Measurements from ENCODE around the gene TXNRD2.
"Not testable (repeated sequence)": the region's sequence is repeated elsewhere in the genome, so short reads cannot be mapped to it uniquely, and the experiment has no call there.

The TXNRD2 gene

DNA sequence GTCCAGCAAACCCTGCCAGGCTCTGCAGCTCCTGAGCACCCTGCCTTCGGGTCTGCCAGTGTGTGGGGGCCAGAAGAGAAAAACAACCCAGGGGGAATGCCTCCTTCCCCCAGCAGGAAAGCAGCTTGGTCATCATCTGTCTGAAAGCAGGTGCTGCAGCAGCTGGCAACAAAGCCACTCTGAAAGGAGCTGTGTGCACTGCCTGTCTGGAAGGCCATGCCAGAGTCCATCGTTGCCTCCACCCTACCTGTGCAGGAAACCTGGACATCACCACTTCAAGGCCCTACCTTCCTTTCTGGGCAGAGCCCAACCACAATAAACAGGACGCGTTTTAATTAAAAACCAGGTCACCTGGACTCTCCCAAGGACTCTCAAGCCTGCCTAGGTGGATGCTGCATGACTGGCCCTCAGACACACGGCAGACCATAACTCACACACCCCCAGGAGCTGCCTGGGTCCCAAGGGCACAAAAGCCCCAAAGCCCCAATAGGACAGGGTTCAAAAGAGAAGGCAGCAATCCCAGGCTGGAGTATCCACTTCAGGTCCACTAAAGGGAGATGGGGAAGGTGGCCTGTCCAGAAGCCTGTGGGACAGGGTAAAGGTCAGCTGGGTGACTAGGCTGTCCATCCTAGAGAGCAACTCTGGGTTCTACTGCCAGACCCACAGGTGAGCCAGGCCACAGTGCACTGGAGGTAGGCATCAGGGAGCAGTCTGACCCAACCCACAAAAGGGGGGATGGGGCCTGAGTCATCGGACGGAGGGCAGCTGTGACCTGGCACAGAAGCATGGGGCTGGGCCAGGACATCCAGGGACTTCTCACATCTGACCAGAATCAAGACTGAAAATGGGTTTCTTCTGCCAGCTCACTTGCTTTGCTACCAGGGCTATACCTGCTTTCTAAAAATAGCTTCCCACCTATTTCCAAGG lies 93.1 kb downstream of the TXNRD2 start:
- no peak for DNase-seq (ENCODE audit: low read depth in 2 of 3, low spot score in 2 of 3)

DNA sequence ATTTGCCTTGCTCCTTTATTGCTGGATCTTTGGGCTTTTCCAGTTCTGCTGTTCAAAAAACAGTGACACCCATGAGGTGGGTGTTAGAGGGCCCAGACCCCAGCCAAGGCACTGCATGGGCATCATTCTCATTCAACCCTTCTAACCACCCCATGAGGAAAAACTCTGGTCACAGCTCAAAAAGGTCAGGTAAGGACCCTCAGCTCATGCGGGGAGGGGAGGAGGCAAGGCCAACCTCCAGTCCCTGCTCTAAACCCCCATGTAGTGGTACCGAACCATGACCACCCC lies 94.3 kb downstream of the TXNRD2 start:
- DNase-seq (ENCODE audit: low read depth in 2 of 3, low spot score in 2 of 3), result no peak

DNA sequence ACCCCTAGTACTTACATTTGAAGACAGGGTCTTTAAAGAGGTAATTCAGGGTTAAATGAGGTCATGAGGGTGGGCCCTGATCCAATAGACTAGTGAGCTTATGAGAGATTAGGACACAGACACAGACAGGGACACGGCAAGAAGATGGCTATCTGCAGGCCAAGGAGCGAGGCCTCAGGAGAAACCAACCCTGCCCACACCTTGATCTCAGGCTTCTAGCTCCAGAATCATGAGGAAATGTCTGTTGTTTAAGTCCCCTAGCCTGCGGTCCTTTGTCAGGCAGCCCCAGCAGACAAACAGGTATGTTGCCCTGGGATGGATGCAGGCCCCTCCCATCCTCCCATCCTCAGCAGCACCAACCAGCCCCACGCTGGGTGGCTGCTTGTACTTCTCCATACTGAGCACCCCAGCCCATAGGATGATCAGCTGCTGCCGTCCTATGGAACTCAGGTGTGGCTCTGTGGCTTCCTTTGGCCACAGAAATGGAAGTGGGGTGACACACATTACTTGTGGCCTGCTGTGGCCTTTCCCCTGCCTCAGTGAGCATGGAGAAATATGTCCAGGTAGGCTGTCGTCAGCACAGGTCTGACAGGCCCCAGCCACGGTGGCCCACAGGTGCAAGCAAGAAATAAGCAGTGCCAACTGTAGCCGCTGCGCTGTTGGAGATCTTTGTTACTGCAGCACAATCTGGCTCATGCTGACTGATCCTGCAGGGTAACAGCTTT lies 94.8 kb downstream of the TXNRD2 start:
- no peak for DNase-seq (ENCODE audit: low read depth in 2 of 3, low spot score in 2 of 3)

DNA sequence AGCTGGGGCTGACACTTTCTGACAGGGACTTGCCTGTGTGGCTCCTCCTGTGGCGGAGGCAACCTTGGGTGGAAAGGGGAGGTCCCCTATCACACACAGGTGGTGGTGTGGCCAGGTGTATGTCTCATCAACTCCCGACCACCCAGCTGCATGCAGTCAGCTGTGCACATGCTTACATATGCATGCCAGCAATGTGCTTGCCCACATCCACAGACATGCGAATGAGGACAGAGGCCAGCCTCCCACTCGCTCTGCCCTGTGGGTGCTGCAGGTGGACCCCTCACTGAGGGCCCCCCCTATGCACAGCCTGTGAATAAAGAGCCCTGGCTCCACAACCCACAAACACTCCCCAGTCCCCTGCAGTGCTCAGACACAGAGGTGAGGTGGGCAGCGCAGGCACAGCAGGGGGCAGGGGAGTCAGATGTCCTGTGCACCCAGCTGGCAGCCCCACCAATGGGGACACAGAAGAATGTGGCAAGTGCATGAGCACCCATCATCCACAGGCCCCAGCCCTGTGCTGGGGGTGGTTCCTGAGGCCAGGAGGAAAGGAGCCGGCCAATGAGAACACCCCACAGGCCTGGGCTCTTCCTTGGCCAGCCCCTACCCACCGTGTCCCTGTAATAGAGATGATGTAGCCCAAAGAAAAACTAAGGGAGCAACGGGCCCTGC lies 96.4 kb downstream of the TXNRD2 start:
- DNase-seq (ENCODE audit: low read depth in 2 of 3, low spot score in 2 of 3), result no peak

DNA sequence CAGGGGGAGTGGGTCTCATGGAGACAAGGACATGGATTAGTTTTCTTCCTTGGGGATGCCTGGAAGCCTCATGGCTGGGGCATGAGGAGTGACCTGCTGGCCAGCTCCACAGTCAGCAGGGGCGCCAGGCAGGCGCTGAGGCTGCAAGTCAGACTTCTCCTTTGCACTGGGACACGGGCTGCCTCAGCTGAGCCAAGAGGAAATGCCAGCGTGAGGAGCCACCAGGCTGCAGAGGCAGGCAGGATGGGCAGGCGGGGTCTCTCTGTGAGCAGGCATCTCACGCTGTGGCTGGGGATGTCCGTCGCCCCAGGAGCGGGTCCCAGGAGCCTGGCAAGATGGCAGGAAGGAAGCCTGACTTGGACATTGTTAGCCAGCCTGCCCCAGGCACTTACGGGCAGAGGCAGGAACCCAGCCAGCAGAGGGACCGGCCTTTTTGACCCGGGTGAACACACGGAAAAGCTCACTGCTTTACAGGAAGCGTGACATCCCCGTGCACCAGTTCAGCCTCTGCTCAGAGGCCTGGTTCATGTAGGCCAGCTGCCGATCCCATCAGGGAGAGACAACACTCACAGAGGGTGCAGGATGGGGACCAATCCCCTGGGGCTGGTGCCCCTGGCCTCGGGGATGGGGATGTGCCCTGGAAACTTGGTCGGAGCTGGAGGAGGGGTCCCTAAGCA lies 97.1 kb downstream of the TXNRD2 start:
- DNase-seq (ENCODE audit: low read depth in 2 of 3, low spot score in 2 of 3), result no peak

DNA sequence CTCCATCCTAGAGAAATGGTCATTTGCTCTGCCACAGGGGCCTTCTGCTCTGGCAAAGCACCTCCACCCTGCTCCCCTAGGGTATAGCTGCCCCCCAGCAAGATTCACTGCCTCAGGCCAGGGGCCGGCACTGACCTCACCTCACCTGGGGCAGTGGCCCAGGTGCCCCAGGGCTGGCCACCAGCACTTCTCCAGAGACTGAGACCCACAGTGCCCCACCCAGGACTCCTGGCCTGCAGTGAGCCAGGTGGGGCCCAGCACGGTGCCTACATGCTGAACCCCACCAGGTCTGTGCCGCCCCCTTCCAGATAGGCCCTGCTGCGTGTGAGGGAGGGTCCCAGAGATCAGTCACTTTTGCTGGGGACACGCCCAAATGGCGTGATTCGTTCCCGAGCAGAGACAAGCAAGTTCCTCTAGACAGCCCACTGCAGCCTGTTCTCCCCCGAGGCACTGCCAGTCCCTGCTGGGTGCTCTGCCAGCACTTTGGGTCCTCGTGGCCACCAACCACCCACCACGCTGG lies 97.7 kb downstream of the TXNRD2 start:
- DNase-seq (ENCODE audit: low read depth in 2 of 3, low spot score in 2 of 3), result no peak

DNA sequence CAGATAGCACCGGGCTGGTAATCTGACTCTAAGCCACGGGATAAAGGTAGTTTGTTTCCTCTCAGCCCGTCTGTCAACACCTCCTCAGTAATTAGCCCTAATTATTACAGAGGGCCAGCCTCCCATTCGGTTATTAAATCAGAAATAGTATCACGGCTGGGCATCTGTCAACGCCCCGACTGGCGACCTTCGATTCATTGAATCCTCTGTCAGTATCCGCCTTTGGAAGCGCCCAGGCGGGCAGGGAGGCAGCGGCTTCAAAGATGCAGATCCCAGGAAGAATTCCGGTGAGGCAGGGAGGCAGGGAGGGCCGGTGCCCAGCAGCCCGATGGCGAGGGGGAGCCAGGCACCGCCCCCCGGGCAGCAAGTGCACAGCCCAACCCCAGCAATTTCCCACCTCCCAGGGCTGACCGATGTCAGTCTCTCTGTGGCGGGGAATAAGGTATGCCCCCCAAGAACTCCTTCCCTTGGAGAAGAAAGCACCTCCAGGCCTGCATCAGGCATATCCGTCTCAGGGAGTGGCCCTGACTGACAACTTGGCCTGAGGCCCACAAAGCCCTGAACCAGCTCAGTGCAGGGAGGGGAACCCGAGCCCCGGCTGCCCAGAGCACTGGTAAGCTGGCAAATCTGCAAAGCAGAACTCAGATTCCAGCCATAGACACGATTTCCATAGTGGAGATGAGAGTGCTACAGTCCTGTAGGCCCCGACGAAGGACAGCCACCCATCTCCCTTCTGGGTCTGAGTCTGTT lies 98.3 kb downstream of the TXNRD2 start:
- DNase-seq (ENCODE audit: low read depth in 2 of 3, low spot score in 2 of 3), result no peak

DNA sequence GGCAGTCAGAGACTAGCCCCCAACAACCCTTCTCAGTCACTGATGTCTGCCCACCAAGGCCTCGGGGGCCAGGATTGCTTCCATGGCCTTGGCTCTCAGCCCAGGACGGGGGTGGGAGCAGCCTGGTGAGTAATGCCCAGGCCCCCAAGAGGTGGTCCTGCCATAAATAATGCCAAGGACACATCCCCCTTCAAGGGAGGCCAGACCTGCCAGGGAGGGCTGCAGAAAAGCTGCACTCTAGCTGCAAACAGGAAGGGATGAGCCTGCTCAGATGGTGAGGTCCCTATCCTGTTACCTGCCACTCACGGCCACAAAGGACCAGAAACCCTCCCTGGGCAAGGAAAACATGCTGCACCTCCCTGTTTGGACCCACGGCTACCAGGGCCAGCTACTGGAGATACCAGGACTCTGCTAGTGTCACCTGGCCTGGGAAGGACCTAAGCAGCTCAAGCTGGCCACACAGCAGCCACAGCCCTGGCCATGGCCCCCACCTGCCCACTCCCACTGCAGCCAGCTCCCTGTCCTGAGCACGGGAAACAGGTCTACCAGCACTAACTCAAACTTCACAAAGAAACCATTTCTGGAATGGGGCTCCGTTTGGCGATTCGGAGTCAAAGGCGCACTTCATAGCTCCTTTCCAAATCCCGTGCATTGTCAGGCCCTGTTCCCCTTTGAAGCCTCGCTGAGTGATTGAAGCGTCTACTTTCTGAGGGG lies 99.1 kb downstream of the TXNRD2 start:
- no peak for DNase-seq (ENCODE audit: low read depth in 2 of 3, low spot score in 2 of 3)

DNA sequence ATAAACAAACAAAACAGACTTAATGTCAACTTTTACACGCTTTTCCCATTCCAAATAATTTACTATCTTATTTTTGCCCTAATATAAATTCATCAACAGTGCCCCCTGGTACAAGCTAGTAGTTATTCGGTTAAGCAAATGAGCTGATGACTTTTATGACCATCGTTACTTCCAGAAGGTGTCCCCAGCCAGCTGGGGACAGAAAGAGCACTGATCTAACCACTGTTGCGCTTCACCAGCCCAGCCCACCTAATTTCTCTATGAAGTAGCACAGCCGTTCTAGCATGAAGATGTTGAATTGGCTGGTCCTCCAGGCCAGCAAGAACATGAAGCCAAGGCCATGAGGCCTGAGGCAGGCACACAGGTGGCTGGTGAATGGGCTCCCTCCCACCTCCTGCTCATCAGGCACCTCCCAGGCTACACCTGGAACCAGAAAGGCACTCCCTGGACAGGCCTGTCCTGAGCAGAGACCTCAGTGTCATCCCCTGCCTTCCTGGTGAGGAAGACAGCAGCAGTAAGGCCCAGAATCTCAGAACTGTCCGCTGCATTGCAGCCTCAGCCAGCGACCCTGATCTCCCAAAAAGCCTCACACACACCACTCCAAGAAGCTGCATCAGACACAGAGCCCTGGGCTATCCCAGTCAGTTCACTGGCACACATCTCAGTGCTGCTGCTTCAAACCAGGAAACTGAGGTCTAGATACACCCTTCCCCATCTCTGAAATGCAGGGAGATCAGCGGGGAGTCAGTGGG lies 99.8 kb downstream of the TXNRD2 start:
- DNase-seq (ENCODE audit: low read depth in 2 of 3, low spot score in 2 of 3), result no peak

DNA sequence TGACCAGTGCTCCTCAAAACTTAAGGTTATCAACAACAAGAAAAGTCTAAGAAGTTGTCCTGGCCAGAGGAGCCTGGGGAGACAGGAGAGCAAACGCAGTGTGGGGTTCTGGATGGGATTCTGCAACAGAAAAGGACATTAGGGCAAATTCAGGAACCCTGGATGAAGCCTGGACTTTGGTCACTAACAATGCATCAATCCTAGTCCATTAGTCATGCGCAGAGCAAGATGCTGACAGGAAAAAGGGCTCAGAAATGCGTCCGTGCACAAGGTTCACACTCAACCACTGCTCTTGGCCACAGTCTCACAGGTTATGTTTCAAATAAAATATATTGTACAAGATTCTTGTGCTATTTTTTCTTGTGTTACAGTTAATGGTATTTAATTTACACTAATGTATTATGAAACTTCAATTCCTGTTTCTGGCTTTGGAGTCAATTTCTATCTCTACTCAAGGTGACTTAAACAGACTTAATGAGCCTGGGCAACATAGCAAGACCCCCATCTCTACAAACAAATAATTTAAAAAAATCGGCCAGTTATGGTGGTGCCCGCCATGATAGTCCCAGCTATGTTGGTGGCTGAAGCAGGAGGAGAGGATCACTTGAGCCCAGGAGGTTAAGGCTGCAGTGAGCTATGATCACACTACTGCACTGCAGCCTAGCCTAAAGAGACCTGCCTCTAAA lies 100.5 kb downstream of the TXNRD2 start:
- no peak for DNase-seq (ENCODE audit: low read depth in 2 of 3, low spot score in 2 of 3)

DNA sequence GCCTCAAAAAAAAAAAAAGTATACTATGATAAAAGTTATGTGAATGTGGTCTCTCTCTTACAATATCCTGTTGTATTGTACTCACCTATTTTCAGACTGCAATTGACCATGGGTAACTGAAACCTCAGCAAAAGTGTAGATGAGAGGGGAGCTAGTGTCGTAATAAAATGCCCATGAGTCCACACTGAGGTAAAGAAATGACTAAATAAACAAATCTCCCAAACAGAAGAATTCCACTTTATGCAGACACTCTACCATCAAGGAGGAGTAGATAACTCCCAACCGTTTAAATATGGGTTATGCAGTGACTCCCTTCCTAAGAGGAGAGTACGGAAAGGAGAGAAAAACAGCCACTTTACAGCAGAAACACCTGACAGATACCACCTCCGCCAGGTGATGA lies 101.6 kb downstream of the TXNRD2 start:
- DNase-seq (ENCODE audit: low read depth in 2 of 3, low spot score in 2 of 3), result no peak

DNA sequence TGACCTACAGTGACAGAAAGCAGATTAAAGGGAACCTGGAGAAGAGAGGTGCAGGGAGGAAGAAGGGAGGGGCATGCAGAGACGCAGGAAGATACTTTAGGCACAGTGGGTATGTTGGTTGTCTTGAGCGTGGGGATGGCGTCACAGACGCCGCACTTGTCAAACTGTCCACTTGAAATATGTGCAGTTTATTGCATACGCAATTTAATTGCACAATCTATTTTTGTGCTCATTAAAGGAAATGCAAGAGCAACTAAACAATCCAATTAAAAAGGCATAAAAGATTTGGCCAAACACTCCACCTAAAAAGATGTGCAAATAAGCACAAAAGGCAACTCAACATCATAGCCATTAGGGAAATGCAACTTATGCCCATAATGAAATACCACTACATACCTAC lies 103.7 kb downstream of the TXNRD2 start:
- DNase-seq (ENCODE audit: low read depth in 2 of 3, low spot score in 2 of 3), result no peak

DNA sequence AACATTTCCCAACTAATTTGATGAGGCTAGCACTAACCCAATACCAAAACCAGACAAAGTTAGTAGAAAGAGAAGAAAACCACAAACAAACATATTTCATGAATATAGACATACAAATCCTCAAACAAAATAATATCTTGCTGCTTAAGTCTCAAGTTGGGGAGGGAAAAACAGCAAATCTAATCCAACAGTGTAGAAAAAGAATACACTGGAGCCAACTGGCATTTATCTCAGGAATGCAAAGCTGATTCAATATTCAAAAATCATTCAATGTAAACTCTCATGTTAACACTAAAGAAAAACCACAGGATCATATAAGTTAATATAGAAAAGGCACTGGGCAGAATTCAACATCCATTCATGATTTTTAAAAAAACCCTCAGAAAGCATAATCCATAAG lies 105.1 kb downstream of the TXNRD2 start:
- DNase-seq (ENCODE audit: low read depth in 2 of 3, low spot score in 2 of 3), result no peak

DNA sequence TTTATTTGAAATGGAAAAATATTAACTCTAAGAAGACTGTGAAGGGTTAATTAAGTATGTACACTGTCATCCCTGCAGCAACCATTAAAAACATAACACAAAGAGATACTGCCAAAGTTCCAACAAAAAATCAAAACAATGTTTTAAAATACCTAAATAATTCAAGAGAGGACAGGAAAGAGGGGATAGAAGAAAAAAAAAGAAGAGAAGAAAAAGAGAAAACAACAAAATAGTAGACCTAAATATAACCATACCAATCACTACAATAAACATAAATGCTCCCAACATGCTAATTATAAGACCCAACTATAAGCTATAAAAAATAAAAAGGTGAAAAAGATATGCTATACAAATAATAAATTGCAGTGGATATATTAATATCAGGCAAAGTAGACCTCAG lies 107.0 kb downstream of the TXNRD2 start:
- DNase-seq (ENCODE audit: low read depth in 2 of 3, low spot score in 2 of 3), result no peak

DNA sequence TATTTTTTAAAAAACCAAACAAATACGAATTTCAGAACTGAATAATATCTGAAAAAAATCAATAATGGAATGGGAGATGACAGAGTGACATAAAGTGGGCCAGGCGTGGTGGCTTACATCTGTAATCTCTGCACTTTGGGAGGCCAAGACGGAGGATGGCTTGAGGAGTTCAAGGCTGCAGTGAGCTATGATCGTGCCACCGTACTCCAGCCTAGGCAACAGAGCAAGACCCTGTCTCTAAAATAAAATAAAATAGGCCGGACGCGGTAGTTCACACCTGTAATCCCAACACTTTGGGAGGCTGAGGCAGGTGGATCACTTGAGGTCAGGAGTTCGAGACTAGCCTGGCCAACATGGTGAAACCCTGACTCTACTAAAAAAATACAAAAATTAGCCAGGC lies 108.3 kb downstream of the TXNRD2 start:
- not testable (repeated sequence) for DNase-seq (ENCODE audit: low read depth in 2 of 3, low spot score in 2 of 3)

DNA sequence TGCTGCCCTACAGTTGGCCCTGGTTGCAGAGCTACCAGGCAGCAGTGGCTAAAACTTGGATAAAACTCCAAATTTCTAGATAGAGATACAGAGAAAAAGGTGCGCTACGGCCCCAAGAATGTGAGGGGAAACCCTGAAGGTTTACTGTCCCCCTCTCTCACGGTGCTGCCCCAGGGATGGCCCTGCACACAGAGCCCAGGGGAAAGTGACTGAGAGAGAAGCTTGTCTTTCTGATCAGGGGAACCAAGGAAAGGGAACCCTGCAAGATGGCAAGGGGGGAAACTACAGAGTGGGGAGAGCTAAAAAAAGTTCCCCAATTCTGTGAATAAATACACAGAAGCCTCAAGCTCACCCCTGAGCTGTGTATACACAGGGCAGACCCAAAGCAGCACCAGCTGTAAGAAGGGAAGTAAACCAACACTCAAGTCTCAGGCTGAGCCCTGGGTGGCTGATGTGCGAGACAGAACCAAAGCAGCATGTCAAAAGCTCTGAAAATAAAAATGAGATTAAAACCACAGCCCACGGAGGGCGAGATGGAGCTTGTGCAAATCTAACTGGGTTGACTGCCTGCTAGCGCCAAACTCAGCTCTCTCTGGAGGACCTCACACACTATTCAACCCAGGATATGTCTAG lies 109.0 kb downstream of the TXNRD2 start:
- no peak for DNase-seq (ENCODE audit: low read depth in 2 of 3, low spot score in 2 of 3)

DNA sequence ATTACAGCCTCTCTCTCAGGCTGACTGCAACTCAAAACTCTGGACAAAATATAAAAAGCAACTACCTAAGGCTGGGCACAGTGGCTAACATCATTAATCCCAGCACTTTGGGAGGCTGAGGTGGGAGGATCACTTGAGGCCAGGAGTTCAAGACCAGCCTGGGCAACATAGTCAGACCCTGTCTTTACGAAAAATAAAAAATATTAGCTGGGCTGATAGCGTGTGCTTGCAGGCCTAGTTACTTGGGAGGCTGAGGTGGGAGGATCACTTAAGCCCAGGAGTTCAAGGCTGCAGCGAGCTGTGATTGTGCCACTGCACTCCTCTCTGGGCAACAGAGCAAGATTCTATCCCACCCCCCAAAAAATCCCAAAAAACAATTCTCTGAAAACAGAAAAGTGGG lies 109.6 kb downstream of the TXNRD2 start:
- DNase-seq (ENCODE audit: low read depth in 2 of 3, low spot score in 2 of 3), result not testable (repeated sequence)

DNA sequence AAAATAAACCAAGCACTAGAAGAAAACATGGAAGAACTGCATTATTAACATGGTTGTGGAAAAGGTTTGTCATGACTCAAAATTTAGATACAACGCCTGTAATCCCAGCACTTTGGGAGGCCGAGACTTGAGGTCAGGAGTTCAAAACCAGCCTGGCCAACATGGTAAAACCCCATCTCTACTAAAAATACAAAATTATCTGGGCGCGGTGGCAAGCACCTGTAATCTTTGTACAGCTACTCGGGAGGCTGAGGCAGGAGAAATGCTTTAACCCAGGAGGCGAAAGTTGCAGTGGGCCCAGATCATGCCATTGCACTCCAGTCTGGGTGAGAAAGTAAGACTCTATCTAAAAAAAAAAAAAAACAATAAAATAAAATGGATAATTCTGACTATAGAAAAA lies 110.6 kb downstream of the TXNRD2 start:
- DNase-seq (ENCODE audit: low read depth in 2 of 3, low spot score in 2 of 3), result no peak
